Astrocyte of the cerebellum (primary cell): ENCODE measurements around the gene OSBPL1A.

ENCODE experiments used
- DNase-seq: peaks from one replicate; pipeline ENCODE4 v3.0.0-alpha.2; 2011; ENCODE audit warnings: low read depth
- H3K4me3 ChIP-seq: 2 replicates; pipeline ENCODE4 v1.5.1; 2011; ENCODE audit warnings: mild to moderate bottlenecking, low read depth, low read length, moderate library complexity
- in situ Hi-C: cut with HindIII; loops from 2 replicates; pipeline ENCODE4 v1.10.0; 2017; ENCODE audit warnings: low sequenced_read_pairs
- TF ChIP-seq, protein P1 (sequence below): IDR thresholded peaks from 2 replicates; pipeline ENCODE4 v1.5.1; 2012; ENCODE audit warnings: low read length, low read depth, moderate library complexity, mild to moderate bottlenecking; ENCODE audit errors: missing control alignments

OSBPL1A gene

DNA sequence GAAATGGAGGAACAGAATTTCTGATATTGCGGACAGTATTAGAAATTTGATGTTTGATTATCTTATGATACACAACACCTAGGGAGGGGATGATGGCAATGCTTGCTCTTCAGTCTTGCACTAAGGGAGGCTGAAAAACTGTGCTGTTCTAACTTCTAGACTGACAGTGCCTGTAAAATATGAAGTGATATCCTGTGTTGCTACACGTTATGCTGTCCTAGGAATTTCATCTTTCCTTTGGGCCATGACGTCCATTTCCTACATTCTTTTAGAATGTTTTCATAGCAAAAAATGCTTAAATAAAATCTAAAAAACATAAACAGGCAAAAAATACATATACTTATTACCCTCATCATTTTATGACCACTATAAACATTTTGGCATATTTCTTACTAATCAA, 55.3 kb downstream of the OSBPL1A start:
- no peak for DNase-seq
- H3K4me3 ChIP-seq, result no peak overlapping the region
- in situ Hi-C loops, result no loop called here
- TF ChIP-seq, protein P1, sequence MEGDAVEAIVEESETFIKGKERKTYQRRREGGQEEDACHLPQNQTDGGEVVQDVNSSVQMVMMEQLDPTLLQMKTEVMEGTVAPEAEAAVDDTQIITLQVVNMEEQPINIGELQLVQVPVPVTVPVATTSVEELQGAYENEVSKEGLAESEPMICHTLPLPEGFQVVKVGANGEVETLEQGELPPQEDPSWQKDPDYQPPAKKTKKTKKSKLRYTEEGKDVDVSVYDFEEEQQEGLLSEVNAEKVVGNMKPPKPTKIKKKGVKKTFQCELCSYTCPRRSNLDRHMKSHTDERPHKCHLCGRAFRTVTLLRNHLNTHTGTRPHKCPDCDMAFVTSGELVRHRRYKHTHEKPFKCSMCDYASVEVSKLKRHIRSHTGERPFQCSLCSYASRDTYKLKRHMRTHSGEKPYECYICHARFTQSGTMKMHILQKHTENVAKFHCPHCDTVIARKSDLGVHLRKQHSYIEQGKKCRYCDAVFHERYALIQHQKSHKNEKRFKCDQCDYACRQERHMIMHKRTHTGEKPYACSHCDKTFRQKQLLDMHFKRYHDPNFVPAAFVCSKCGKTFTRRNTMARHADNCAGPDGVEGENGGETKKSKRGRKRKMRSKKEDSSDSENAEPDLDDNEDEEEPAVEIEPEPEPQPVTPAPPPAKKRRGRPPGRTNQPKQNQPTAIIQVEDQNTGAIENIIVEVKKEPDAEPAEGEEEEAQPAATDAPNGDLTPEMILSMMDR, result no peak

DNA sequence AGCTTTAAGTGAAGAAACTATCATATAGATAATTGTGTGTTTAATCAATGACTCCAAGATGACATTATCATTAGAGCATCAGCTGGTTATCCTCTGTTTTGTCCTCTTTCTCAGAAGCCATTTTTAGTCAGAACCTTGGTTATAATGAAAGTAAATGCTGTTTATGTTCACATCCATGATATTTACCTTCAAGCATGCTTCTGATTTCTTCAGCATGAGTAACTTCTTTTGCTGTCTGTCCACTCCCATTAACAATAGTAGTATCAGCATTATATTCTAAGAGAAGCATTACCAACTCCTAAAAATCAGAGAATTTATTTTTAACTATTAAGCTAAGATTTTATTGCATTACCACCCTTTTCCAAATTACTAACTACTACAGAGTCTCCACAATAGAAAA, 56.3 kb downstream of the OSBPL1A start:
- in situ Hi-C loops, result no loop called here
- no peak overlapping the region for H3K4me3 ChIP-seq
- no peak for DNase-seq
- TF ChIP-seq, protein P1, result no peak

DNA sequence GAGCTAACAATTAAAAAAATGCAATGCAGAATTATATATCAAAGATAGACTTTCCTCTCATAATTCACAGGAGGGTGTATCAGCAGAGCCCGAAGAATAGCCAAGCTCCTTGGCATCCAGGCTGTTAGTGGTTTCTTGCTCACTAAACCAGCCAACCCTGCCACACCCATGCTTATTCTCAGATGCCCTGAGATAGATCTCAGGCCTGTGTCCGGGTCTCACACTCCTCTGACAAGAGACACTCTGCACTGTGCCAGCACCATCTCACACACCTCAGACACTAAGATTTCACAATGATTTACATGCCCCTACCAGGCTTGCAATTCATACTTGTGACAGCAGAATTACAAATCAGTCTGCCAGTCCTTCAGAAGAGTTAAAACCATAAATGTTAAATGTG, 64.5 kb downstream of the OSBPL1A start:
- DNase-seq, result no peak
- in situ Hi-C loops, result no loop called here
- TF ChIP-seq, protein P1, result no peak
- no peak overlapping the region for H3K4me3 ChIP-seq

DNA sequence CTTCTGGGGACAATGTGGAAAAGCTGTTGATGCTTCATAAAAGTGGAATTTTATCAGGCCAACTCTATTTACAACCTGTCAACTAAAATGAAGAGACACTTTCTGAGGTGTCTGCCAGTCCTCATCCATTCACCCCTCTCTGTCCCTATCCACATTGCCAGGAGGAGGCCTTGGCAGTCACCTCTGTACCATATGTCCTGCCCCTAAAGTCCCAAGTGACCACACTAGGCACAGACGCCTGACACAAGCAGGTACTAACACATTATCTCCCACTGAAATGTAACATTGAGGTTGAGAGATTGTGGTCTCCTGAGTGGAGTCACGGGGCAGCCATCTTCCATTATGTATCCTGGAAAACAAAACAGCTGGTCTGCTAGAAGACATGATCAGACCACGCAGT, 71.4 kb downstream of the OSBPL1A start:
- H3K4me3 ChIP-seq, result no peak overlapping the region
- TF ChIP-seq, protein P1, result no peak
- DNase-seq, result no peak
- in situ Hi-C loops, result no loop called here

DNA sequence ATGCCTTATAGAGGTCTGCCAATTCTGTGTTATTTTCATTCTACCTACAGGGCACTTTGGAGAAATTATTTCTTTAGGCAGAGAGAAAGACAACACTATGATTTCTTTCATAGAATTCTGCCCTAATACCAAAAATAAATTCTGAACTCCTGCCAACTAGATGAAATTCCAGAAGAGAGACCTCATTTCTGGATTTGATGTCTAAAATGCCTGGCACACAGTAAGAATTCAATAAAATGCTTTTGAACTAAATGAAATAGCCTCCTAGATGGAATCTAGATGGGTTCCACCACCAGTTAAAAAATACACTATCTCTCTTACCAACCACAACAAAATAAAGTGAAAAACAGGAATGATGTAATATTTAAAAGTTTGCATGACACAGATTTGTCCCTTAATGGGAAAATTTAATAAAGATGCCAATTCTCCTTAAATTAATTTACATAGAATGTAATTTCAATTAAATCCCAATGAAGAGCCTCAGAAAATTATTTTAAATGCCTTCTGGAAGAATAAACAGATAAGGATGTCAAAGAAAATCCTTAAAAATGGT, 75.0 kb downstream of the OSBPL1A start:
- H3K4me3 ChIP-seq, result no peak overlapping the region
- DNase-seq, result peak; percentile 31
- TF ChIP-seq, protein P1, result no peak
- in situ Hi-C loops, result no loop called here

DNA sequence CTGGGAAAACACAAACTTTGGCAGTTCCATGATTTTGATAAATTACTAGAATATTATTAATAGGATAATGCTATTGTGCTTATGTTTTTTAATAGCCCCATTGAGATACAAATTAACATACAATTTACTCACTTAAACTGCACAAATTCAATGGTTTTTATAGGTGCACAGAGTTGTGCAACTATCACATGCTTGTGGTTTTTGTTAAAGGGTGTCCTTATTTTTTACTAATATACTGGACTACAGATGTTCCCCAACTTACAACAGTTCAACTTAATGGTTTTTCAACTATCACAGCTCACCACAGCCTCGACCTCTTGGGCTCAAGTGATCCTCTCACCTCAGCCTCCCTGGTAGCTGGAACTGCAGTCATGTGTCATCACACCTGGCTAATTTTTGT, 76.6 kb downstream of the OSBPL1A start:
- in situ Hi-C loops, result no loop called here
- TF ChIP-seq, protein P1, result no peak

DNA sequence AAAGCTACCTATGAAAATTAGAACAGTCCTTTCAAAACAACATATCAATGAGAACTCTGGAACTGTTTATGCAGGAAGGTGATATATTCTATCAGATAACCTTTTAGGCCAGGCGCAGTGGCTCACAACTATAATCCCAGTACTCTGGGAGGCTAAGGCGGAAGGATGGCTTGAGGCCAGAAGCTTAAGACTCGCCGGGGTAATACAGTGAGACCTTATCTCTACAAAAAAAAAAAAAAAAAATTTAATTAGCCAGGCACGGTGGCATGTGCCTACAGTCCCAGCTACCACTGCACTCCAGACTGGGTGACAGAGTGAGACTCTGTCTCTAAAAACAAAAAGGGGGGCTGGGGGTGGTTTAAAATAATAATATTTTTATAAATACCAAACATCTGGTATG, 77.9 kb downstream of the OSBPL1A start:
- TF ChIP-seq, protein P1, result no peak
- in situ Hi-C loops, result no loop called here
- no peak overlapping the region for H3K4me3 ChIP-seq
- no peak for DNase-seq

More for the DNA sequence above, 76.6 kb downstream of the OSBPL1A start:
- H3K4me3 ChIP-seq, result no peak overlapping the region
- no peak for DNase-seq
